Ishikawa (cell line): ENCODE measurements around the gene NAA38.

Experiments used
- EGR1 ChIP-seq: IDR thresholded peaks from 2 replicates; pipeline ENCODE4 v1.6.1; 2012
- EP300 ChIP-seq: IDR thresholded peaks from 2 replicates; pipeline ENCODE4 v1.6.1; 2012; ENCODE audit warnings: borderline replicate concordance
- REST ChIP-seq: IDR thresholded peaks from 2 replicates; pipeline ENCODE4 v1.6.1; 2012; ENCODE audit warnings: low read depth, mild to moderate bottlenecking
- YY1 ChIP-seq: IDR thresholded peaks from 2 replicates; pipeline ENCODE4 v1.6.1; 2012; ENCODE audit warnings: low read depth

- no peak for TF ChIP-seq REST
- no peak; the same call in 1 of the 2 replicates for TF ChIP-seq EGR1
- TF ChIP-seq EP300 = peak; percentile 45; the same call in 1 of the 2 replicates
- no peak for TF ChIP-seq YY1
Measured at GRCh38 chr17:7888184-7888920, 31.0 kb upstream of the NAA38 start, which contains the start of gene CHD3.
